Caco-2 (cell line): ENCODE measurements around the gene PHC2. TPM values are rescaled to one million over a fixed set of nuclear protein-coding genes. Genes with fewer than 3 reads are reported as not detected.

Experiments used
- BruUV-seq: library from RNA; stranded (reverse); fragments of 400-500 nt; replicated peaks from 2 replicates; lab custom pipeline; 2021; lab: Mats Ljungman, UMichigan
- CTCF ChIA-PET: fragments of 300-600 bp; sonication (Branson Sonifier 250); formaldehyde crosslinking; loops from one replicate; lab custom pipeline; 2022; ENCODE audit warnings: antibody characterized with exemption; lab: Charles Lee
- POLR2A ChIA-PET: fragments of 300-600 bp; sonication (Branson Sonifier 250); formaldehyde crosslinking; loops from one replicate; lab custom pipeline; 2022; ENCODE audit warnings: antibody characterized with exemption; lab: Charles Lee
- DNase-seq, 2 experiments: peaks; one replicate each; pipeline versions ENCODE4 v3.0.0 to v3.0.0-alpha.2; 2020 to 2022
- H3K27me3 ChIP-seq: replicated peaks from 2 replicates; pipeline ENCODE4 v1.6.0; 2011; ENCODE audit warnings: low read length; ENCODE audit not compliant: control insufficient read depth, insufficient read depth
- H3K36me3 ChIP-seq: 2 replicates; pipeline ENCODE4 v1.5.1; 2011; ENCODE audit warnings: low read length; ENCODE audit not compliant: control insufficient read depth, insufficient read depth
- H3K4me1 ChIP-seq: fragments of 250-450 bp; sonication (Bioruptor Pico); 2 replicates; pipeline ENCODE4 v1.5.1; 2020; ENCODE audit warnings: mild to moderate bottlenecking
- H3K4me3 ChIP-seq: 2 replicates; pipeline ENCODE4 v1.5.1; 2011; ENCODE audit warnings: low read depth, mild to moderate bottlenecking, control low read depth, low read length
- H3K9me3 ChIP-seq: fragments of 250-450 bp; sonication (Bioruptor Pico); 2 replicates; pipeline ENCODE4 v1.5.1; 2020; ENCODE audit warnings: mild to moderate bottlenecking, moderate library complexity
- H3K27ac Mint-ChIP-seq: one replicate; pipeline ENCODE4 v1.8.0; 2022; ENCODE audit warnings: mixed read lengths; ENCODE audit not compliant: unreplicated experiment
- H3K27me3 Mint-ChIP-seq: one replicate; pipeline ENCODE4 v1.8.0; 2022; ENCODE audit warnings: mixed read lengths; ENCODE audit not compliant: insufficient read depth, unreplicated experiment
- H3K36me3 Mint-ChIP-seq: one replicate; pipeline ENCODE4 v1.8.0; 2022; ENCODE audit warnings: mild to moderate bottlenecking, mixed read lengths; ENCODE audit not compliant: insufficient read depth, unreplicated experiment
- H3K4me1 Mint-ChIP-seq: one replicate; pipeline ENCODE4 v1.8.0; 2022; ENCODE audit warnings: low read depth, mixed read lengths; ENCODE audit not compliant: unreplicated experiment
- H3K4me3 Mint-ChIP-seq: one replicate; pipeline ENCODE4 v1.8.0; 2022; ENCODE audit warnings: mild to moderate bottlenecking, moderate library complexity, mixed read lengths; ENCODE audit not compliant: unreplicated experiment
- H3K9me3 Mint-ChIP-seq: one replicate; pipeline ENCODE4 v1.8.0; 2022; ENCODE audit warnings: mixed read lengths; ENCODE audit not compliant: unreplicated experiment
- intact Hi-C: fragments of 100-400 bp; cut with micrococcal nuclease; formaldehyde crosslinking; loops from one replicate; pipeline ENCODE4 v1.10.0; 2022; ENCODE audit not compliant: unreplicated experiment
- total RNA-seq: library from RNA; stranded (reverse); gene quantifications from 2 replicates; pipeline ENCODE4 v1.2.3, GENCODE V29; 2022
- TF ChIP-seq, protein P1 (sequence below), 2 experiments: fragments of 200-600 bp in 1 of 2; IDR thresholded peaks; 1 replicate in 1 of 2; 2 replicates in 1 of 2; pipeline versions ENCODE4 v1.5.1 to v1.8.0; 2011 to 2022; ENCODE audit warnings: antibody characterized with exemption in 1 of 2, control low read depth in 1 of 2, inconsistent platforms in 1 of 2, low read depth in 1 of 2, low read length in 1 of 2, mild to moderate bottlenecking in 1 of 2, moderate library complexity in 1 of 2; ENCODE audit not compliant: insufficient read depth in 1 of 2, severe bottlenecking in 1 of 2, unreplicated experiment in 1 of 2

The PHC2 gene
- total RNA-seq, 1 experiment from 2014 or later, result 35.2 TPM

DNA sequence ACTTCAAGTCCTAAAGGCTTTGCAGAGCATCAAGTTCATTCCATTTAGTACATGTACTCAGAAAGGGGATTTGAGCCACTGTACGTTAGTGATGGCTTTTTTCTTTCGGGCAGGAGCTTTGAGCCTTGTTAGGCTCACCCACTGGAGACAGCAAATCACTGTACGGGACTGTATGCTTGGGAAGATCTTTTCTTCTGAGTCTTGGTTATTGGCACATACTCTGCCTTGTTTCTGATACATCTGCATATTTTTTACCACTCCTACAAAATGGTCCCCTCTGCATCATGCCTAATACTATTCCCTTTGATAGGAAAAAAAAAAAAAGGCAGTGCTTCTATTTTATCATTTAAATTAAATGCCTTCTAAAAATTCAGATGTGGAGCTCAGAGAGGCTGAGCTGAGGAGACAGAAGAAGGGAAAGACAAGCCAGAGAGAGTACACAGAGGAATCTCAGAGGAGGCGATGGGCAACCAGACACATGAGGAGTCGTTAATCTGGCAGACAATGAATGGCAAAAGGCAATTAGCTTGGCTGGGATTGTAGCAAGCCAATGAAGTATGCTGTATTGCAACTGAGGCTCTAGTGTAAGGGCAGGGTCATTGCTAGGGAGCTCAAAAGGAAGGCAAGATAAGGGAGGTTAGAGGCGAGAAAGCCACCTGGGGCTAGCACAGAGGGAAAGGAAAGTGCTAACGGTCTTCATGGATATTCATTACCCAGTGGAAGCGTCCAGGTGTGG is 39.4 kb downstream of the PHC2 start:
- intact Hi-C loops, result no loop called here
- Histone ChIP-seq H3K9me3 (no peaks in the 10 kb centered on the region), H3K4me1 (no peaks in the 10 kb centered on the region), H3K27me3 (no peaks in the 10 kb centered on the region), H3K36me3 (no peaks in the 10 kb centered on the region), H3K4me3 (no peak overlapping the region)
- ChIA-PET CTCF (no interaction called here), POLR2A (interaction anchor here (0.6 kb wide), 1 partner anchor 30 kb away, joined by 5 read pairs; no protein-coding TSS in a partner anchor)
- BruUV-seq, result no TSS peak
- DNase-seq, result no peak
- Mint-ChIP-seq H3K4me3 (no peak overlapping the region), H3K27me3 (peaks cover 3% of the 10 kb centered on the region), H3K36me3 (no peaks in the 10 kb centered on the region), H3K27ac (no peak overlapping the region), H3K9me3 (no peaks in the 10 kb centered on the region), H3K4me1 (no peaks in the 10 kb centered on the region)
- TF ChIP-seq, protein P1, sequence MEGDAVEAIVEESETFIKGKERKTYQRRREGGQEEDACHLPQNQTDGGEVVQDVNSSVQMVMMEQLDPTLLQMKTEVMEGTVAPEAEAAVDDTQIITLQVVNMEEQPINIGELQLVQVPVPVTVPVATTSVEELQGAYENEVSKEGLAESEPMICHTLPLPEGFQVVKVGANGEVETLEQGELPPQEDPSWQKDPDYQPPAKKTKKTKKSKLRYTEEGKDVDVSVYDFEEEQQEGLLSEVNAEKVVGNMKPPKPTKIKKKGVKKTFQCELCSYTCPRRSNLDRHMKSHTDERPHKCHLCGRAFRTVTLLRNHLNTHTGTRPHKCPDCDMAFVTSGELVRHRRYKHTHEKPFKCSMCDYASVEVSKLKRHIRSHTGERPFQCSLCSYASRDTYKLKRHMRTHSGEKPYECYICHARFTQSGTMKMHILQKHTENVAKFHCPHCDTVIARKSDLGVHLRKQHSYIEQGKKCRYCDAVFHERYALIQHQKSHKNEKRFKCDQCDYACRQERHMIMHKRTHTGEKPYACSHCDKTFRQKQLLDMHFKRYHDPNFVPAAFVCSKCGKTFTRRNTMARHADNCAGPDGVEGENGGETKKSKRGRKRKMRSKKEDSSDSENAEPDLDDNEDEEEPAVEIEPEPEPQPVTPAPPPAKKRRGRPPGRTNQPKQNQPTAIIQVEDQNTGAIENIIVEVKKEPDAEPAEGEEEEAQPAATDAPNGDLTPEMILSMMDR (IDR thresholded peaks at IDR 0.05; ENCODE audit: insufficient read depth in 1 of 2, low read depth in 1 of 2, low read length in 1 of 2, severe bottlenecking in 1 of 2, unreplicated experiment in 1 of 2), result no peak

GRCh38 chr1:33390542-33390941 is 40.4 kb downstream of the PHC2 start:
- no peaks in the 10 kb centered on the region for H3K27me3 ChIP-seq
- TF ChIP-seq, protein P1 (IDR thresholded peaks at IDR 0.05; ENCODE audit: insufficient read depth in 1 of 2, low read depth in 1 of 2, low read length in 1 of 2, severe bottlenecking in 1 of 2, unreplicated experiment in 1 of 2), result no peak
- Mint-ChIP-seq H3K4me1 (no peaks in the 10 kb centered on the region), H3K4me3 (no peak overlapping the region), H3K36me3 (no peaks in the 10 kb centered on the region), H3K9me3 (no peaks in the 10 kb centered on the region), H3K27ac (no peak overlapping the region), H3K27me3 (peaks cover 3% of the 10 kb centered on the region)
- ChIA-PET POLR2A (no interaction called here), CTCF (interaction anchor here (0.6 kb wide), 1 partner anchor 505 kb away, joined by 7 read pairs; no protein-coding TSS in a partner anchor)
- H3K9me3 ChIP-seq, result no peaks in the 10 kb centered on the region
- DNase-seq, result no peak
- no peak overlapping the region for H3K4me3 ChIP-seq
- intact Hi-C loops, result no loop called here
- H3K36me3 ChIP-seq, result no peaks in the 10 kb centered on the region
- H3K4me1 ChIP-seq, result no peaks in the 10 kb centered on the region
- no TSS peak for BruUV-seq

DNA sequence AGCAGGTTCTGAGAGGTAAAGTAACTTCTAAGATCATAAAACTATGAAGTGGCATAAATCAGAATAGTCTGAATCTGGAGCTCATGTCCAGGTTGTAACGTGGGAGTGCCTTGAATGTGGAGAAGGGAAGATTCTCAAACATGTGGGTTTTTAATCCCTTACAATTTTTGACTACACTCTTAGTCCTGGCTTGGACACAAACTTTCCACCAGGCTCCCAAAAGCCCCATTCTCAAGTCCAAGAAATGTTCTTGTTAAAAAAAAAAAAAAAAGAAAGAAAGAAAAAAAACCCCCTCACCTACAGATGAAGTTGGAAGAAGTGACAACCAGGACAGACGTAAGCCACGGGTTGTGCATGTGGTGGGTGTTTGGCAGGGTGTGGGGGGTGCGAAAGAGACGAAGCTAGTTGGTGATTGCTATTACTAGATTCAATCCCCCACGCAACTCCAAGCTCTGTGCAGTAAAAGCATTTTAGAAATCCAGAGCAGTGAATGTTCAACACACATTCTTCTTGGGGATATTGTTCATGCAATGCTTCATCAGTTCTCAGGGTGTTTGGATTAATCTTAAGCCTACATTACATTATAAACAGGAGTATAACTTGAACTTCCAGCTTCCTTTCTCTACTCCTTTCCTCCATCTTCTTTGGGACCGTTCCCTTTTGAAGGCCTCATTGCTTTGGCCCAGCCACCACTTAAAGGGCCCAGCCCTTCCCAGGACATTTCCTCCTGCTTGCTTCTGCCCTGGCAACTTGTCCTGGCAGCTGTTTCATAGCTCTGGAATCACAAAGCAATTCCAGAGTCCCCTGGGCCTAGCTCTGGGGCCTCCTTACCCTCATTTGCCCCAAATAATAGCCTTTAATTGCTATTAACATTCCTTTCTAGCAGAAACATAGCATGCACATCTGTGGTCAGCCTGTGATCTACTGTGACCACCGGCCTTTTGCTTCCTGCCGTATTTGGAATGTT is 41.8 kb downstream of the PHC2 start:
- no peaks in the 10 kb centered on the region for H3K9me3 Mint-ChIP-seq
- TF ChIP-seq, protein P1 (IDR thresholded peaks at IDR 0.05; ENCODE audit: insufficient read depth in 1 of 2, low read depth in 1 of 2, low read length in 1 of 2, severe bottlenecking in 1 of 2, unreplicated experiment in 1 of 2), result no peak
- no peaks in the 10 kb centered on the region for H3K36me3 ChIP-seq
- H3K4me3 Mint-ChIP-seq, result no peak overlapping the region
- H3K4me1 Mint-ChIP-seq, result peaks cover 11% of the 10 kb centered on the region
- no peaks in the 10 kb centered on the region for H3K36me3 Mint-ChIP-seq
- peaks cover 3% of the 10 kb centered on the region for H3K27me3 Mint-ChIP-seq
- no peak for DNase-seq
- no peak overlapping the region for H3K27ac Mint-ChIP-seq
- BruUV-seq, result no TSS peak
- CTCF ChIA-PET, result no interaction called here
- intact Hi-C loops, result no loop called here
- no peaks in the 10 kb centered on the region for H3K27me3 ChIP-seq
- no peaks in the 10 kb centered on the region for H3K4me1 ChIP-seq
- H3K9me3 ChIP-seq, result no peaks in the 10 kb centered on the region
- POLR2A ChIA-PET, result no interaction called here
- H3K4me3 ChIP-seq, result no peak overlapping the region
